ENCODE data around the gene CORO6.

CORO6 gene

DNA sequence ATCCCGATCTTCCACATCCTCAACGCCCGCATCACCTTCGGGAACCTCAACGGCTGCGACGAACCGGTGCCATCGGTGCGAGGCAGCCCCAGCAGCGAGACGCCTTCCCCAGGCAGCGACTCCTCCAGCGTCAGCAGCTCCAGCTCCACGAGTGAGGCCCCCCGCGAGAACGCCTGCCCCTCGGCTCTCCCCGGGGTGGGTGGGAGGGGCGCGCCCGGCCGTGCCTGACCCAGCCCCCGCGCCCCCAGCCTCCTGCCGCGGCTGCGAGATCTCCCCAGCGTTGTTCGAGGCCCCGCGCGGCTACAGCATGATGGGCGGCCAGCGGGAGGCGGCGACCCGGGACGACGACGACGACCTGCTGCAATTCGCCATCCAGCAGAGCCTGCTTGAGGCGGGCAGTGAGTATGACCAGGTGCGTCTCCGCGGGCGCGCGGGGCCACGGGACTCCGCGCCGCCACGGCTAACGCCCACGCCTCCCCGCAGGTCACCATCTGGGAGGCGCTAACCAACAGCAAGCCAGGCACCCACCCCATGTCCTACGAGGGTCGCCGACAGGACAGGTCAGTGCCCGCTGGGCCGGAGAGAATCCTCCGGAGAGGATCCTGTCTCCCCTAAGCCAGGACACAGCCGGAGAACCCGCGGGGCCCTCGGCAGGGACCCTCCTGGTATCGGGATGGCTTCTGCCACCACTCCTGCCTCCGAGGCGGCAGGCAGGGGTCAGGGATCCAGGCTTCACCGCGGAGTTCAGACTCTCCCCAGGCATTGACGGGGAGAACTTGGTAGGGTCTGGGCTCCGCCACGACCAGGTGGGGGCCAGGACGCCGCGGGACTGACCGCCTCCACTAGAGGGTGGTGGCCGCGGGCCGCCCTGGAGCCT lies 10.1 kb downstream of the CORO6 start:
- DNase-seq (ENCODE audit: low read depth), result no peak

DNA sequence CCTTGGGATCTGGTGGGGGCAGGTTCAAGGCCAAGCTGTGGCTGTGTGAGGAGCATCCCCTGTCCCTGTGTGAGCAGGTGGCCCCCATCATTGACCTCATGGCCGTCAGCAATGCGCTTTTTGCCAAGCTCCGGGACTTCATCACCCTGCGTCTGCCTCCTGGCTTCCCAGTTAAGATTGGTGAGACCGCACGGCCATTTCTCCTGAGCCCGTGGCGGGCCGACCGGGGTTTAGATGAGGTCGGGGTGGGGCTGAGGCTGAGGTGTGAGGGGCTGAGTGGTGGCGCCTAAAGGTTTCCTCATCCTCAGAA lies 10.7 kb downstream of the CORO6 start:
- DNase-seq (ENCODE audit: low read depth), result no peak

DNA sequence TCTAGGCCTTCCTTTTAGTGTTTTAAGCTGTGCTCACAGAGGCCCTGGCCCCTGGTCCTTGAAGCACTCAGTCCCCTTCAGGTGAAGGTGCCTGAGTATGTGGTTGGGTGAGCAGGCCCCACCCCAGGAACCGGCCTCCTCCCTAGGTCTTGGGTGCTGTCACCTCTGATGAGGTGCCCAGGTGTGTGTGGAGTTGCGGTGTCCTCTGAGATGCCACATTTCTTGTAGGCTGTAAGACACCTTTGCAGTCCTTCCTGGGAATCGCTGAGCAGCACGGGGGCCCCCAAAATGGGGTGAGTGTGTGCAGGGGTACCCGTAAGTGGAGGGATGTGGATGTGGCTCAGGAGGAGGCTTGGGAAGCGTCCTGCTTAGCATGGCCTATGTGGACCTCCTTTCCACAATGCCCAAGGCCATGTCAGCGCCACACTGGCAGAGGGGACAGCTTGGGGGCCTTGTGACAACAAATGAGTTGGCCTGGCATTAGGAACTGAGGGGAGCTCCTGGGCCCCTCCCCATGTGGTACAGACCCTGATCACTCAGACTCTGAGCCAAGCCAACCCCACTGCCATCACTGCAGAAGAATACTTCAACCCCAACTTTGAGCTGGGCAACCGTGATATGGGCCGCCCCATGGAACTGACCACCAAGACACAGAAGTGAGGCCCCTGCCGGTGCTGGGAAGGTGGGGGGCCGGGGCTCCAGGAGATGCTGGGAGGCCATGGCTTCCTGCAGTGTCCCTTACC lies 11.2 kb downstream of the CORO6 start:
- no peak for DNase-seq (ENCODE audit: low read depth)

- no peak for DNase-seq (ENCODE audit: low read depth)
These were observed 12.3 kb downstream of the CORO6 start for GRCh38 chr17:29610395-29610794.

DNA sequence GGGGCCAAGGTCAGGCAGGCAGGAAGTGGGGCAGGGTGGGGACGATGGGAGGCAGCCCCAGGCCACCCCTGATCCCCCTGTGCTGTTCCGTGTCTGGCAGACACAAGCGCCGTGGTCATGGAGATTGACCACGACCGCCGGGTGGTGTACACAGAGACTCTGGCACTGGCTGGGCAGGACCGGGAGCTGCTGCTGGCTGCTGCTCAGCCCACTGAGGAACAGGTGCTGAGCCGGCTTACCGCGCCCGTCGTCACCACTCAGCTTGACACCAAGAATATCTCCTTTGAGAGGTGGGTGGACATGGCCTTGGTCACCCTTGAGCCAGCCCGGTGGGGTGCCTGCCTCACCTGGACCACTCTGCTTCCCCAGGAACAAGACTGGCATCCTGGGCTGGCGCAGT lies 13.7 kb downstream of the CORO6 start:
- no peak for DNase-seq (ENCODE audit: low read depth)

DNA sequence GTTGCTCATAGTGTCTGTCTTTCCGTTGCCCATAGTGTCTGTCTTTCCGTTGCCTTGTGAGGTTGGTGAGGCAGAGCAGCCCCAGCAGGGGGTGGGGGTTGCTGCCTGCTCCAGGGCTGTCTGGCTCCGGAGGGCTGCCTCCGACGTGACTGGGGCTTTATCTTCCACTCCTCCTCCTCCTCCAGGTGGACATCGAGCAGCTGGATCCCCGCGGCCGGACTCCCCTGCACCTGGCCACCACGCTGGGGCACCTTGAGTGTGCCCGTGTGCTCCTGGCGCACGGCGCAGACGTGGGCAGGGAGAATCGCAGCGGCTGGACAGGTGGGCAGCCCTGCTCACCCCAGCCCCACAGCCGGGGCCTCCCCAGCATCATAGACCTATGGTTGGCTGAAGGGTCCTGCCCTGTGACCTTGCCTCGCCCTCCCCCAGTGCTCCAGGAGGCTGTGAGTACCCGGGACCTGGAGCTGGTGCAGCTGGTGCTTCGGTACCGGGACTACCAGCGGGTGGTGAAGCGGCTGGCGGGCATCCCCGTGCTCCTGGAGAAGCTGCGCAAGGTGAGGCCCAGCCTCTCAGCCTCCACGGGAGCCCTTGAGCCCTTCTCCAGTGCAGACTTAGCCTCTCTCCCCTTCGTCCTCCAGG lies 15.0 kb downstream of the CORO6 start:
- no peak for DNase-seq (ENCODE audit: low read depth)

DNA sequence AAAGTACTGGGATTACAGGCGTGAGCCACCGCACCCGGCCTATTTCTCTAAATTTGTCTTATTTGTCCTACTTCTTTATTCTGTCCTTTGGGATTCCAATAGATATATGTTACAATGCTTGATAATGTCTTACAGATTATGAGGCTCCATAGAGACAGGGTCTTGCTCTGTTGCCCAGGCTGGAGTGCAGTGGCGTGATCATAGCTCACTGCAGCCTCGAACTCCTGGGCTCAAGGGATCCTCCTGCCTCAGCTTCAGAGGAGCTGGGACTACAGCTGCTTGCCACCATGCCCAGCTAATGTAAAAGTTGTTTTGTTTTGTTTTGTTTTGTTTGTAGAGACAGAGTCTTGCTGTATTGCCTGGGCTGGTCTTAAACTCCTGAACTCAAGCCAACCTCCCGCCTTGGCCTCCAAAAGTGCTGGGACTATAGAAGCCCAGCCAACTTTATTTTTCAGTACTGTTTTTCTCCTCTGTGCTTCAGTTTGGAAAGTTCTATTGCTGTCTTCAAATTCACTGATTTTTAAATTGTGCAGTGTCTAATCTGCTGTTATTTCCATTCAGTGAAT lies 19.5 kb downstream of the CORO6 start:
- no peak for DNase-seq (ENCODE audit: low read depth)

GRCh38 chr17:29597361-29598172 lies 25.1 kb downstream of the CORO6 start:
- no peak for DNase-seq (ENCODE audit: low read depth)

DNA sequence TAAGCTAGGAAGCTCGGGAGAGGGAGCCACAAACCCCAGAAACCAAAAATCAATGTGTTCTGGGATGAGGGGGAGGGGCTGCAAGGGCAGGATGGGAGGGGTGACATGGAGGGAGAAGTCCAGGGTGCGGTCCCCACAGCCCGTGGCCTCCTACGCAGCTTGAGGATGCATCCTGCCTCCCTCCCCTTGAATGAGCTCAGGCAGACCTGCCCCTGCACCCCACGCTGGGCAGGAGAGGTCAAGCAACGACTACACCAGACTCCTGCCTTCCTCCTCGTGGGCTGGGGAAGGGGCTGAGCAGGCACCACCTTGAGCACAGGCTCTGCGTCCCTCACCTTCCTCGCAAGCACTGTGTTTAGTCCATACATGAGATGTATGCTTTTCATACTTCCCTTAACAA lies 25.9 kb downstream of the CORO6 start:
- no peak for DNase-seq (ENCODE audit: low read depth)

DNA sequence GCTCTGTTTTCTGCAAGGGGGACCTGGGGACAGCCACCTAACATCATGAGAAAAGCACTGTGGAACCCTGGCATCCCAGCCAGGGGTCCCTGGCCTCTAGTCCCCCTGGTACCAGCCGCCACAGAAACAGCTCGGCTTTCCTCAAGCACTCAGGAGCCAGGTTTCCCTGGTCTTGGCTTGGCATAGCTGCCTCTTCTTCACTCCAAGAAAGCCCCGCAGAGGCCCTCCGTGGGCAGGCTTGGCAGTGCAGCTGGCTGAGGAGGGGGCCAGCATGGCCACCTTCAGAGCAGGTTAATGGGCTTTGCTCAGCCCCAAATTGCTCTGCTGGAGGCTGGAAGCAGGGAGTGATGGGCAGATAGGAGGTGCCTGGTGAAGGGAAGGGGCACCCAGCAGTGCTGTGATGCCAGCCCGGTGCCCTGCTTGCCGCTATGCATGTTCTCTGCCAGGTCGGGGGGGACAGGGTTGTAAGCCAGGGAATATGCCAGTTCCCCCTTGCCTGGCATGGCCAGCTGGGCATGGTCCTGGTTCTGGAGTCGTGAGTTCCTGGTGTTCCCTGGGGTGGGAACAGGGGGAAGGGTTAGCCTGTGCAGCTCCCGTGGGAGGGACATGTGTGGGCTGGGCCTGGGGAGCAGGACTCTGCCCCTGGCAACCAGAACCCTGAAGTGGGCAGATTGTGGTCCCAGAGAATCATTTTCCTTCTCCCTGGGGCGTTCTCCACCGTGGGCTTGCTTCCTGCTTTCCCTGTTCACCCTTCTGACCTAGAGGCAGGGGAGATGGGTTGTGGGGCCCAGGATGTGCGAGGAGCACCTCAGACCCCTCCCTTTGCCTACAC lies 26.6 kb downstream of the CORO6 start:
- no peak for DNase-seq (ENCODE audit: low read depth)

- no peak for DNase-seq (ENCODE audit: low read depth)
These were observed 27.4 kb downstream of the CORO6 start for GRCh38 chr17:29595107-29595942.

DNA sequence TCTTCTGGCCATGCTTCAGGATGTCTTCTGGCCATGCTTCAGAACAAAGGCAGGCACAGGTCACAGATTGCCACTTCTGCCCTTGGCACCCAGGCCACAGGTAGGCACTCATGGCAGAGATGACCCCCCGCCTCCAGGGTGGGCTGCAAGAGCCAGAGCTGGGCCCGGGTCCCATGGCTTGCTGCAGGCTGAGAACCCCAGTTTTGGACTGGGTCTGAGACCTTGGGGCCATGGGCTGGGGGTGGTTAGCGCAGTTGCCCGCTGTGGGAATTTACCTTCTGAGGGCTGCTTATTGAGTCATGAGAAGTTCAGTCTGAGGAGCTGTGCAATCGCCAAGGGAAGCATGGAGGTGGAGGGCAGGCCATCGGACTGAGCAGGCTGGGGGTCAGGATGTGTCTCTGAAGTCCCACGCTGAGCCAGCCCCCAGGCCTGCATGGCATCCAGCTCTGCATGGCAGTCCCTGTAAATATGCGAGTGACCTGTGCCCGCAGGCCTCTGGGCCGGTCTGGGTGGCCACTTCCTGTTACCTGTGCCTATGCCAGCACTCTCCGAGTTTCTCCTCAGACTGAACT lies 28.1 kb downstream of the CORO6 start:
- no peak for DNase-seq (ENCODE audit: low read depth)

- no peak for DNase-seq (ENCODE audit: low read depth)
These were observed 28.9 kb downstream of the CORO6 start for GRCh38 chr17:29593591-29594518.

DNA sequence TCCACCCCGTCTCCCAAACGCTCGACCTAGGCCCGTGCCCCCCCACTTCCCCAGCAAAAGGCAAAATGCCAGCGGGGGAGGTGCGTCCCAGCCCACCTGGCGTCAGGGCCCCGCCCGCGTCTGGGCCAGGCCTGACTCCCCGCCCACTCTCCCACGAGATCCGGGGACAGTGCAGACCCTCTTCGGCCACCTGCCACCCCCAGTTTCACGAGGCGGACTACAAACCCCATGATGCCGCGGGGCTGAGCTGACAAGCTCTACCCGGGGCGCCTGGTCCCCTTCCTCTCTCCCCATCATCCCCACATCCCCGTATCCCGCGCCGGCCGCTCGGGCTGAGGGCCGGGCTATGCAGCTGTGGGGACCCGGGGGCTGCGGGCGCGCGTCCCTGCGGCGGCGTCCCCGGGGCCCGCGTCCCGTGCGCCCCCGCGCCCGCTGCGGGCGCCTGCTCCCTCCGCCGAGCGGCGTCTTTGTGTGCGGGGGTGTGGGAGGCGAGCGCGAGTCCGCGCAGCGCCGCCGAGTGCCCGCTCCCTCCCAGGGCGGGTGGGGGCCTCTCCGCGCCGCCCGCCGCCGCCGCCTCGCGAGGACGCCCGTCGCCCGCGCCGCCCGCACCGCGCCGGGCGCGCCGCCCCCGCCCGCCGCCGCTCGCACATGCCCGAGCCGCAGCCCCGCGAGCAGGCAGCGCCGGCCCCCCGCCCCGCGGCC lies 29.7 kb downstream of the CORO6 start, which contains the start of gene ANKRD13B:
Gene ANKRD13B, plus strand, starts transcription at position 283 of the 702 bp plus-strand sequence. CDS start 490 bp downstream, outside the sequence.
- no peak for DNase-seq (ENCODE audit: low read depth)

DNA sequence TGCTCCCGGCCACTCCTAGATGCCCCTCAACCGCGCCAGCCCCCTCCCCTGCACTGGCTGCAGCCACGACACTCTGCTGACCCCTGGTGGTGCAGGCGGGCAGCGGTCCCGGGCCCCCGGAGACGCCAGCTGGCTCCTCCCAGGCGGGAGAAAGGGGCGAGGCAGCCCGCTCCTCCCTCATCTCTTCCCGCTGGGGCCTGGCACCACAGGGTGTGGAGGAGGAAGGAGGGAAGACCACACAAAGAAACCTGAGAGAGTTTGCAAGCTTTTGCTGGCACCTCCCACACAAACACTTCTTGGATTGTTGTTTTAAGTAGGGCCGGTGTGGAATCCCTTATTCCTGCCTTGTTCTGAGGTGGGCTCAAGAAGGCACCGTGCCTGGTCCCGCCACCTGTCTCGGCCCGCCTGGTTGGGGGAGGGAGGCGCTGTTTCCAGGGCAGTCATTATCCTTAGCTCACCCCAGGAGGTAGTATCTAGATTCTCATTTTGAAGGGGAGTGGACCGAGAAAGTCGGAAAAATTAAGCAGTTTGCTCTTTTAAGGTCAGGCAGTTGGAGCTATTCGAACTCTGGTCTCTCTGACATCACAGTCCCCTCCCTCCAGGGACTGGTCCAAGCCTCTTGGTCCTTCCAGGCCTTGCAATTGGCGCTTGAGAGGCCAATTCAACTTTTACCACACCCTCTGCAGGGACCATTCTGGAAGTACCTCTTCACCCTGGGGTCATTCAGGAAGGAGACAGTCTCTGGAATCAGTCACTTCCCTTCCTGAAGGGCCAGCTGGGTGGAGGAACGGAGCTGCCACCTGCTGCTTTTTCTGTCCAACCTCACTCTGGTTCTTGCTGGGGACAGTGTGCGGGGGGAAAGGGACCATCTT lies 30.7 kb downstream of the CORO6 start:
- DNase-seq (ENCODE audit: low read depth), result no peak

DNA sequence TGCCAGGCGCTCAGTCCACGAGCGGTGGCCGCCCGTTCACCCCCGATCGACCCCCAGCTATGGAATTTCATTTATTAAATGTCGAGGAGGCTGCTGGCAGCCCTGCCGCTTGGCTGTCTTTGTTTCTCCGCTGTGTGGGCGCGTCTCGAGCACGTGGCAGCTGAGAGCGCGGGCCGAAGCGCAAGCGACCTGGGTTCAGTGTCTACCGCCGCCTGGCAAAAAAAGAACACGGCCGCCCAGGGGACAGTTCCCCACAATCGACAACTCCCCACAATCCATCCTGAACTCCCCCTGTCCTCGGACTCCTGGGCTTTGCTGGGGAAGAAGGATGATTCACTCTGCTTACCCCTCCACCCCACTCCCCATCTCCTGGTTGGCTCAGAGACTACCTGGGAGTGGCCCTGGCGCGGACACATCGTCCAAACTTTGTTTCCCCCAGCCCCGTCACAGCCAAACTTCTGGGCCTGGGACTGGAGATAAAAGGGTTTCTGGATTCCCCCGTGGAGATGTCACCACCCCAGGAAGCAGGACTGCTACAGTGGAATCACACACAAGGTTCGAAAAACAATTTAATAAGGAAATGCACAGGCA lies 31.5 kb downstream of the CORO6 start:
- DNase-seq (ENCODE audit: low read depth), result no peak

Measured in GM04503 (cell line).